Fibroblast of lung (primary cell): Measurements from ENCODE around the gene INTS1.

Source experiments
- EZH2 ChIP-seq: IDR thresholded peaks from 2 replicates; pipeline ENCODE4 v1.5.1; 2012; ENCODE audit warnings: low read length, control low read depth, mild to moderate bottlenecking; ENCODE audit errors: missing control alignments
- TF ChIP-seq, protein P1 (sequence below), 2 donors: IDR thresholded peaks in 1 of 2; conservative IDR thresholded peaks in 1 of 2; 1 replicate in 1 of 2; 2 replicates in 1 of 2; pipeline ENCODE4 v1.5.1; 2011 to 2012; ENCODE audit warnings: low read length in 2 of 2, control low read depth in 1 of 2, inconsistent platforms in 1 of 2, low read depth in 1 of 2, mild to moderate bottlenecking in 1 of 2

DNA sequence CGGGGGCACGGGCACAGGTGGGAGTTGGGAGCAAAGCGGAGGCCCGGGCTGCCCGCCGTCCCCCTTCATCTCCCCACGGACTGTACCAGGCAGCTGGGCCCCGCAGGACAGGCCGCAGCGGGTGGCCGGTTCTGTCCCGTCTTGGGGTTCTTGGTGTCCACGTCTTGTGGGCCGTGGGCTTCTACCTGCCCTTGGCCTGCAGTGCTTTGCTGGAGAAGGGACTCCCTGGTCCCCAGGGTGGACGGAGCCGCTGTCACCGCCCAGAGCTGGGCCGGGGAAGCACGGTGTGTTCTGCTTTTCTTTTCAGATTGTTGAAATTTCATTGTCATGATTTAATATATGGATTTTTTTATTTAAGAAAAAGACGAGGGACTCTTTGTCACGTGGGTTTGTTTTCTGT lies 38.1 kb upstream of the INTS1 start:
- TF ChIP-seq, protein P1, sequence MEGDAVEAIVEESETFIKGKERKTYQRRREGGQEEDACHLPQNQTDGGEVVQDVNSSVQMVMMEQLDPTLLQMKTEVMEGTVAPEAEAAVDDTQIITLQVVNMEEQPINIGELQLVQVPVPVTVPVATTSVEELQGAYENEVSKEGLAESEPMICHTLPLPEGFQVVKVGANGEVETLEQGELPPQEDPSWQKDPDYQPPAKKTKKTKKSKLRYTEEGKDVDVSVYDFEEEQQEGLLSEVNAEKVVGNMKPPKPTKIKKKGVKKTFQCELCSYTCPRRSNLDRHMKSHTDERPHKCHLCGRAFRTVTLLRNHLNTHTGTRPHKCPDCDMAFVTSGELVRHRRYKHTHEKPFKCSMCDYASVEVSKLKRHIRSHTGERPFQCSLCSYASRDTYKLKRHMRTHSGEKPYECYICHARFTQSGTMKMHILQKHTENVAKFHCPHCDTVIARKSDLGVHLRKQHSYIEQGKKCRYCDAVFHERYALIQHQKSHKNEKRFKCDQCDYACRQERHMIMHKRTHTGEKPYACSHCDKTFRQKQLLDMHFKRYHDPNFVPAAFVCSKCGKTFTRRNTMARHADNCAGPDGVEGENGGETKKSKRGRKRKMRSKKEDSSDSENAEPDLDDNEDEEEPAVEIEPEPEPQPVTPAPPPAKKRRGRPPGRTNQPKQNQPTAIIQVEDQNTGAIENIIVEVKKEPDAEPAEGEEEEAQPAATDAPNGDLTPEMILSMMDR (conservative IDR thresholded peaks at IDR 0.05 in 1 of 2, IDR thresholded peaks at IDR 0.05 in 1 of 2; ENCODE audit: low read depth in 1 of 2, low read length in 2 of 2) = no peak
- TF ChIP-seq EZH2 = no peak
